ENCODE data around the gene CES4A. TPM values are rescaled to one million over a fixed set of nuclear protein-coding genes. Genes with fewer than 3 reads are reported as not detected.

The CES4A gene
- total and polyA plus RNA-seq, 7 donors, result 2.3 to 7.5 (median 4.1) TPM

GRCh38 chr16:67030221-67030962 lies 42.0 kb downstream of the CES4A start:
- H3K4me3 ChIP-seq, result peak overlapping the region; percentile 67 to 95 (median 78)
- H3K27ac ChIP-seq, result peak overlapping the region; percentile 85 to 99 (median 98)
- TF ChIP-seq EP300 (IDR thresholded peaks at IDR 0.05), result no peak
- no peaks in the 10 kb centered on the region for H3K9me3 ChIP-seq
- 38 to 49% methylated on average over 18 of the region's 18 CpGs for WGBS, 2 donors
- DNase-seq, result peak; percentile 55
- H3K4me1 ChIP-seq, result peaks cover 0 to 38% (median 31%) of the 10 kb centered on the region in 4 donors
- H3K36me3 ChIP-seq, result no peaks in the 10 kb centered on the region
- H3K27me3 ChIP-seq, result no peaks in the 10 kb centered on the region
- intact Hi-C loops (cut with DNase I), result no loop called here

- no peaks in the 10 kb centered on the region for H3K27me3 ChIP-seq
- no peak overlapping the region for H3K27ac ChIP-seq
- H3K4me1 ChIP-seq, result peaks cover 0 to 41% (median 26%) of the 10 kb centered on the region in 4 donors
- no peak overlapping the region for H3K4me3 ChIP-seq
- no peak for DNase-seq
- intact Hi-C loops (cut with DNase I), result no loop called here
- WGBS, 2 donors, result 60 to 68% methylated on average over 4 of the region's 4 CpGs
- no peaks in the 10 kb centered on the region for H3K9me3 ChIP-seq
- TF ChIP-seq EP300 (IDR thresholded peaks at IDR 0.05) (no peak), POLR2AphosphoS5 (IDR thresholded peaks at IDR 0.05) (no peak), CTCF (IDR thresholded peaks at IDR 0.05) (no peak), POLR2A (IDR thresholded peaks at IDR 0.05) (no peak)
- H3K36me3 ChIP-seq, result no peaks in the 10 kb centered on the region
Measured at GRCh38 chr16:67034487-67034886, 46.1 kb downstream of the CES4A start.

GRCh38 chr16:67035364-67035763 lies 47.0 kb downstream of the CES4A start:
- Histone ChIP-seq H3K36me3 (no peaks in the 10 kb centered on the region), H3K4me3 (no peak overlapping the region), H3K9me3 (no peaks in the 10 kb centered on the region), H3K4me1 (peaks cover 0 to 36% (median 22%) of the 10 kb centered on the region in 4 donors), H3K27me3 (no peaks in the 10 kb centered on the region), H3K27ac (no peak overlapping the region)
- 63 to 90% methylated on average over 1 of the region's 1 CpG for WGBS, 2 donors
- no peak for DNase-seq
- no peak for TF ChIP-seq POLR2AphosphoS5 (IDR thresholded peaks at IDR 0.05)
- TF ChIP-seq POLR2A (IDR thresholded peaks at IDR 0.05), result no peak
- TF ChIP-seq CTCF (IDR thresholded peaks at IDR 0.05), result no peak
- TF ChIP-seq EP300 (IDR thresholded peaks at IDR 0.05), result no peak
- intact Hi-C loops (cut with DNase I), result no loop called here

- intact Hi-C loops (cut with DNase I), result no loop called here
- 90 to 94% methylated on average over 5 of the region's 5 CpGs for WGBS, 2 donors
- peaks cover 0 to 35% (median 21%) of the 10 kb centered on the region in 4 donors for H3K4me1 ChIP-seq
Measured at GRCh38 chr16:67036323-67036741, 47.9 kb downstream of the CES4A start.

More at GRCh38 chr16:67036323-67036741, 47.9 kb downstream of the CES4A start:
- Histone ChIP-seq H3K27ac (no peak overlapping the region), H3K36me3 (no peaks in the 10 kb centered on the region), H3K9me3 (no peaks in the 10 kb centered on the region), H3K27me3 (no peaks in the 10 kb centered on the region), H3K4me3 (no peak overlapping the region)
- DNase-seq, result no peak
- no peak for TF ChIP-seq POLR2AphosphoS5 (IDR thresholded peaks at IDR 0.05)
- no peak for TF ChIP-seq EP300 (IDR thresholded peaks at IDR 0.05)
- no peak for TF ChIP-seq CTCF (IDR thresholded peaks at IDR 0.05)
- TF ChIP-seq POLR2A (IDR thresholded peaks at IDR 0.05), result no peak
